ENCODE results near the gene ANAPC7. TPM values are rescaled to one million over a fixed set of nuclear protein-coding genes. Genes with fewer than 3 reads are reported as not detected.

Gene ANAPC7
- total and polyA plus RNA-seq, 2 of the 13 experiments (the other 11 are each of a cell fraction or from before 2014, with no cell fraction given): 40.0 to 69.1 TPM

- Histone ChIP-seq H3K4me2 (ENCODE audit: low read depth, low read length) (no peak overlapping the region), H3K4me1 (ENCODE audit: insufficient read depth, low read length) (peaks cover 39% of the 10 kb centered on the region)
- DNase-seq (ENCODE audit: low spot score): no peak
These were observed 64.8 kb downstream of the ANAPC7 start for GRCh38 chr12:110338754-110339153.

GRCh38 chr12:110337912-110338710, 65.4 kb downstream of the ANAPC7 start:
- Histone ChIP-seq H3K4me3 (replicated peaks in 1 of 3; ENCODE audit: insufficient read depth in 1 of 3, low read depth in 2 of 3, low read length in 3 of 3) (no peak overlapping the region), H3K4me1 (ENCODE audit: insufficient read depth, low read length) (peaks cover 32% of the 10 kb centered on the region), H3K4me2 (ENCODE audit: low read depth, low read length) (no peak overlapping the region), H3K36me3 (replicated peaks in 1 of 2; ENCODE audit: control insufficient read depth in 1 of 2, insufficient read depth in 2 of 2, low read length in 2 of 2) (peaks cover 41 to 95% of the 10 kb centered on the region in 2 experiments), H2AFZ (ENCODE audit: low read length) (no peak overlapping the region), H3K27me3 (ENCODE audit: control insufficient read depth in 1 of 2, insufficient read depth in 2 of 2, low read length in 2 of 2) (no peaks in the 10 kb centered on the region), H3K9ac (ENCODE audit: insufficient read depth, low read depth, low read length) (no peak overlapping the region), H4K20me1 (ENCODE audit: insufficient read depth, low read length) (no peaks in the 10 kb centered on the region), H3K27ac (ENCODE audit: extremely low read length, insufficient read depth, low read length) (peak overlapping the region; percentile 29), H3K79me2 (ENCODE audit: insufficient read depth, low read length) (no peaks in the 10 kb centered on the region), H3K9me3 (ENCODE audit: low read length) (no peaks in the 10 kb centered on the region)
- intact Hi-C loops (cut with micrococcal nuclease; ENCODE audit: unreplicated experiment) (no loop called here), in situ Hi-C loops (cut with HindIII; ENCODE audit: extremely low pct_ligation_motif_present, low pct_unique_long_range_greater_than_20kb) (no loop called here)
- DNase-seq (ENCODE audit: low spot score): peak; percentile 40
- ChIA-PET CTCF (ENCODE audit: low intra/inter-chr PET ratio, low total read pairs) (no interaction called here), POLR2A (no interaction called here)
- peak; percentile 49 for ATAC-seq
- BruUV-seq (replicated peaks): no TSS peak
- FAIRE-seq: peak; percentile 40
- WGBS (ENCODE audit: low lambda C conversion rate): 86% methylated on average over 11 of the region's 11 CpGs
- TF ChIP-seq RBAK (CRISPR knock-in tag; IDR thresholded peaks at IDR 0.05) (no peak), DZIP1 (CRISPR knock-in tag; IDR thresholded peaks at IDR 0.05) (no peak), PATZ1 (CRISPR knock-in tag; IDR thresholded peaks at IDR 0.05) (peak; percentile 89), RFXAP (CRISPR knock-in tag; IDR thresholded peaks at IDR 0.05; ENCODE audit: borderline replicate concordance) (no peak), CENPT (CRISPR knock-in tag; IDR thresholded peaks at IDR 0.05; ENCODE audit: low read depth) (no peak), MAFF (IDR thresholded peaks at IDR 0.05; ENCODE audit: low read depth, low read length) (no peak), PPARG (CRISPR knock-in tag; conservative IDR thresholded peaks at IDR 0.05) (no peak), SOX5 (CRISPR knock-in tag; IDR thresholded peaks at IDR 0.05; ENCODE audit: borderline replicate concordance) (no peak), MAFG (CRISPR knock-in tag; IDR thresholded peaks at IDR 0.05) (no peak), ZNF337 (CRISPR knock-in tag; IDR thresholded peaks at IDR 0.05; ENCODE audit: borderline replicate concordance, low read depth) (no peak)

More at GRCh38 chr12:110338754-110339153, 64.8 kb downstream of the ANAPC7 start:
- H3K27ac ChIP-seq (ENCODE audit: extremely low read length, insufficient read depth, low read length): no peak overlapping the region
- intact Hi-C loops (cut with micrococcal nuclease; ENCODE audit: unreplicated experiment) (no loop called here), in situ Hi-C loops (cut with HindIII; ENCODE audit: extremely low pct_ligation_motif_present, low pct_unique_long_range_greater_than_20kb) (no loop called here)
- H3K36me3 ChIP-seq (replicated peaks in 1 of 2; ENCODE audit: control insufficient read depth in 1 of 2, insufficient read depth in 2 of 2, low read length in 2 of 2): peaks cover 41 to 95% of the 10 kb centered on the region in 2 experiments
- H3K27me3 ChIP-seq (ENCODE audit: control insufficient read depth in 1 of 2, insufficient read depth in 2 of 2, low read length in 2 of 2): no peaks in the 10 kb centered on the region
- BruUV-seq (replicated peaks): no TSS peak
- H3K79me2 ChIP-seq (ENCODE audit: insufficient read depth, low read length): no peaks in the 10 kb centered on the region
- TF ChIP-seq ZNF414 (CRISPR knock-in tag; IDR thresholded peaks at IDR 0.05) (no peak), FOXK2 (IDR thresholded peaks at IDR 0.05) (no peak), JDP2 (CRISPR knock-in tag; IDR thresholded peaks at IDR 0.05; ENCODE audit: borderline replicate concordance) (no peak)
- ATAC-seq (peak; percentile 19; the same call in 2 of the 3 replicates), FAIRE-seq (no peak)
- no peak overlapping the region for H2AFZ ChIP-seq (ENCODE audit: low read length)
- WGBS (ENCODE audit: low lambda C conversion rate): 97% methylated on average over 3 of the region's 3 CpGs
- ChIA-PET CTCF (ENCODE audit: low intra/inter-chr PET ratio, low total read pairs) (no interaction called here), POLR2A (no interaction called here)
- H3K4me3 ChIP-seq (replicated peaks in 1 of 3; ENCODE audit: insufficient read depth in 1 of 3, low read depth in 2 of 3, low read length in 3 of 3): no peak overlapping the region
- no peaks in the 10 kb centered on the region for H4K20me1 ChIP-seq (ENCODE audit: insufficient read depth, low read length)
- no peaks in the 10 kb centered on the region for H3K9me3 ChIP-seq (ENCODE audit: low read length)
- no peak overlapping the region for H3K9ac ChIP-seq (ENCODE audit: insufficient read depth, low read depth, low read length)

Data from HepG2 (cell line).